ENCODE measurements around the gene LMX1B.

GRCh38 chr9:126705767-126706697 is 92.3 kb downstream of the LMX1B start:
- TF ChIP-seq, protein P1, sequence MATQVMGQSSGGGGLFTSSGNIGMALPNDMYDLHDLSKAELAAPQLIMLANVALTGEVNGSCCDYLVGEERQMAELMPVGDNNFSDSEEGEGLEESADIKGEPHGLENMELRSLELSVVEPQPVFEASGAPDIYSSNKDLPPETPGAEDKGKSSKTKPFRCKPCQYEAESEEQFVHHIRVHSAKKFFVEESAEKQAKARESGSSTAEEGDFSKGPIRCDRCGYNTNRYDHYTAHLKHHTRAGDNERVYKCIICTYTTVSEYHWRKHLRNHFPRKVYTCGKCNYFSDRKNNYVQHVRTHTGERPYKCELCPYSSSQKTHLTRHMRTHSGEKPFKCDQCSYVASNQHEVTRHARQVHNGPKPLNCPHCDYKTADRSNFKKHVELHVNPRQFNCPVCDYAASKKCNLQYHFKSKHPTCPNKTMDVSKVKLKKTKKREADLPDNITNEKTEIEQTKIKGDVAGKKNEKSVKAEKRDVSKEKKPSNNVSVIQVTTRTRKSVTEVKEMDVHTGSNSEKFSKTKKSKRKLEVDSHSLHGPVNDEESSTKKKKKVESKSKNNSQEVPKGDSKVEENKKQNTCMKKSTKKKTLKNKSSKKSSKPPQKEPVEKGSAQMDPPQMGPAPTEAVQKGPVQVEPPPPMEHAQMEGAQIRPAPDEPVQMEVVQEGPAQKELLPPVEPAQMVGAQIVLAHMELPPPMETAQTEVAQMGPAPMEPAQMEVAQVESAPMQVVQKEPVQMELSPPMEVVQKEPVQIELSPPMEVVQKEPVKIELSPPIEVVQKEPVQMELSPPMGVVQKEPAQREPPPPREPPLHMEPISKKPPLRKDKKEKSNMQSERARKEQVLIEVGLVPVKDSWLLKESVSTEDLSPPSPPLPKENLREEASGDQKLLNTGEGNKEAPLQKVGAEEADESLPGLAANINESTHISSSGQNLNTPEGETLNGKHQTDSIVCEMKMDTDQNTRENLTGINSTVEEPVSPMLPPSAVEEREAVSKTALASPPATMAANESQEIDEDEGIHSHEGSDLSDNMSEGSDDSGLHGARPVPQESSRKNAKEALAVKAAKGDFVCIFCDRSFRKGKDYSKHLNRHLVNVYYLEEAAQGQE (IDR thresholded peaks at IDR 0.05; ENCODE audit: insufficient read depth in 1 of 2, low read depth in 2 of 2, low read length in 2 of 2), result no peak
- TF ChIP-seq SIN3A (IDR thresholded peaks at IDR 0.05; ENCODE audit: borderline replicate concordance, insufficient read depth, low read length) (no peak), TAF1 (IDR thresholded peaks at IDR 0.05; ENCODE audit: borderline replicate concordance, insufficient read depth, low read length) (no peak), POLR2AphosphoS5 (IDR thresholded peaks at IDR 0.05; ENCODE audit: low read depth, low read length) (no peak)

Data from PFSK-1 (cell line).